GM19351 (cell line): ENCODE results near the gene MED22.

ENCODE experiments used
- ATAC-seq: cut with Tn5 transposase; IDR thresholded peaks from one replicate; pipeline ENCODE4 v1.9.1; 2021; ENCODE audit warnings: mild to moderate bottlenecking, moderate library complexity; ENCODE audit not compliant: unreplicated experiment

The MED22 gene

GRCh38 chr9:133356391-133357091 is 8.6 kb upstream of the MED22 start, which contains the start of the genes SURF1 and SURF2:
SURF1 (minus strand) TSS chr9:133356487; CDS start chr9:133356453, 34 bp downstream.
SURF2 (plus strand) TSS chr9:133356550; CDS start chr9:133356593, 43 bp downstream.
- peak; percentile 79 for ATAC-seq

GRCh38 chr9:133355881-133356357 is 8.0 kb upstream of the MED22 start:
- ATAC-seq, result peak; percentile 23

GRCh38 chr9:133354766-133355165 is 6.8 kb upstream of the MED22 start:
- no peak for ATAC-seq

GRCh38 chr9:133353548-133353947 is 5.6 kb upstream of the MED22 start:
- ATAC-seq, result no peak

GRCh38 chr9:133352635-133353340 is 4.9 kb upstream of the MED22 start:
- ATAC-seq, result no peak

- no peak for ATAC-seq
Observed at GRCh38 chr9:133351908-133352634, 4.1 kb upstream of the MED22 start.

- ATAC-seq, result no peak
Observed at GRCh38 chr9:133351526-133351907, 3.6 kb upstream of the MED22 start.

- ATAC-seq, result no peak
Observed at GRCh38 chr9:133349965-133350616, 2.2 kb upstream of the MED22 start.

GRCh38 chr9:133348718-133349573 is 1.0 kb upstream of the MED22 start:
- no peak for ATAC-seq

GRCh38 chr9:133347515-133347984 is 381 bp downstream of the MED22 start:
- peak; percentile 35 for ATAC-seq

- ATAC-seq, result no peak
Observed at GRCh38 chr9:133346021-133346785, 1.7 kb downstream of the MED22 start.

- no peak for ATAC-seq
Observed at GRCh38 chr9:133345596-133345995, 2.3 kb downstream of the MED22 start.

- ATAC-seq, result no peak
Observed at GRCh38 chr9:133344979-133345378, 3.0 kb downstream of the MED22 start.

- no peak for ATAC-seq
Observed at GRCh38 chr9:133344071-133344470, 3.9 kb downstream of the MED22 start.

- no peak for ATAC-seq
Observed at GRCh38 chr9:133342570-133342969, 5.4 kb downstream of the MED22 start.

- no peak for ATAC-seq
Observed at GRCh38 chr9:133342069-133342406, 5.9 kb downstream of the MED22 start.

- no peak for ATAC-seq
Observed at GRCh38 chr9:133341369-133342068, 6.4 kb downstream of the MED22 start.

GRCh38 chr9:133340916-133341315 is 7.0 kb downstream of the MED22 start:
- no peak for ATAC-seq

- ATAC-seq, result no peak
Observed at GRCh38 chr9:133340256-133340655, 7.7 kb downstream of the MED22 start.
